ENCODE results near the gene SPOP. TPM values are rescaled to one million over a fixed set of nuclear protein-coding genes. Genes with fewer than 3 reads are reported as not detected.

The SPOP gene
- total RNA-seq, 1 donor from 2014 or later, result 87.3 TPM

- peaks cover 60% of the 10 kb centered on the region for H3K36me3 ChIP-seq
- no peaks in the 10 kb centered on the region for H3K9me3 ChIP-seq
- no peak overlapping the region for H3K27ac ChIP-seq
- no peaks in the 10 kb centered on the region for H3K27me3 ChIP-seq
- intact Hi-C loops (cut with DNase I), result no loop called here
- no peak for ATAC-seq
- DNase-seq, result no peak
- TF ChIP-seq CTCF (IDR thresholded peaks at IDR 0.05), result no peak
- H3K4me3 ChIP-seq, result no peak overlapping the region
- no peaks in the 10 kb centered on the region for H3K4me1 ChIP-seq
These were observed 23.1 kb upstream of the SPOP start for GRCh38 chr17:49700960-49701359.

- H3K27me3 ChIP-seq, result no peaks in the 10 kb centered on the region
- no peak overlapping the region for H3K4me3 ChIP-seq
- H3K27ac ChIP-seq, result no peak overlapping the region
- no peaks in the 10 kb centered on the region for H3K9me3 ChIP-seq
- H3K4me1 ChIP-seq, result no peaks in the 10 kb centered on the region
- no peak for TF ChIP-seq CTCF (IDR thresholded peaks at IDR 0.05)
- DNase-seq (no peak), ATAC-seq (no peak)
- intact Hi-C loops (cut with DNase I), result loop anchor here (5.0 to 10.0 kb wide), 2 partner anchors 128 to 145 kb away; partner anchors contain the start of gene TAC4
- peaks cover 52% of the 10 kb centered on the region for H3K36me3 ChIP-seq
These were observed 22.2 kb upstream of the SPOP start for GRCh38 chr17:49699966-49700575.

- H3K27ac ChIP-seq, result no peak overlapping the region
- intact Hi-C loops (cut with DNase I), result loop anchor here (5.0 to 10.0 kb wide), 2 partner anchors 126 to 147 kb away; partner anchors contain the start of gene TAC4
These were observed 20.1 kb upstream of the SPOP start for GRCh38 chr17:49698005-49698404.

GRCh38 chr17:49696233-49696761 is 18.4 kb upstream of the SPOP start:
- Histone ChIP-seq H3K4me3 (no peak overlapping the region), H3K4me1 (no peaks in the 10 kb centered on the region), H3K27me3 (no peaks in the 10 kb centered on the region), H3K27ac (peak overlapping the region; percentile 11), H3K36me3 (peaks cover 14% of the 10 kb centered on the region), H3K9me3 (no peaks in the 10 kb centered on the region)
- DNase-seq (no peak), ATAC-seq (peak; percentile 90)
- intact Hi-C loops (cut with DNase I), result loop anchor here (5.0 to 10.0 kb wide), 2 partner anchors 124 to 149 kb away; partner anchors contain the start of gene TAC4
- TF ChIP-seq CTCF (IDR thresholded peaks at IDR 0.05), result no peak

More at GRCh38 chr17:49698005-49698404, 20.1 kb upstream of the SPOP start:
- Histone ChIP-seq H3K4me3 (no peak overlapping the region), H3K27me3 (no peaks in the 10 kb centered on the region), H3K9me3 (no peaks in the 10 kb centered on the region), H3K36me3 (peaks cover 31% of the 10 kb centered on the region), H3K4me1 (no peaks in the 10 kb centered on the region)
- DNase-seq (no peak), ATAC-seq (no peak)
- TF ChIP-seq CTCF (IDR thresholded peaks at IDR 0.05), result no peak

GRCh38 chr17:49695698-49696232 is 17.9 kb upstream of the SPOP start:
- no peak for TF ChIP-seq CTCF (IDR thresholded peaks at IDR 0.05)
- no peak for ATAC-seq
- Histone ChIP-seq H3K4me1 (no peaks in the 10 kb centered on the region), H3K27ac (no peak overlapping the region), H3K36me3 (peaks cover 9% of the 10 kb centered on the region), H3K4me3 (no peak overlapping the region), H3K27me3 (no peaks in the 10 kb centered on the region), H3K9me3 (no peaks in the 10 kb centered on the region)
- DNase-seq, result no peak
- intact Hi-C loops (cut with DNase I), result loop anchor here (5.0 to 10.0 kb wide), 2 partner anchors 123 to 149 kb away; partner anchors contain the start of gene TAC4
